Measurements from ENCODE around the gene ARHGEF1. TPM values are rescaled to one million over a fixed set of nuclear protein-coding genes. Genes with fewer than 3 reads are reported as not detected.

The ARHGEF1 gene
- total RNA-seq, 2 donors from 2014 or later = 64.1 to 98.7 TPM

DNA sequence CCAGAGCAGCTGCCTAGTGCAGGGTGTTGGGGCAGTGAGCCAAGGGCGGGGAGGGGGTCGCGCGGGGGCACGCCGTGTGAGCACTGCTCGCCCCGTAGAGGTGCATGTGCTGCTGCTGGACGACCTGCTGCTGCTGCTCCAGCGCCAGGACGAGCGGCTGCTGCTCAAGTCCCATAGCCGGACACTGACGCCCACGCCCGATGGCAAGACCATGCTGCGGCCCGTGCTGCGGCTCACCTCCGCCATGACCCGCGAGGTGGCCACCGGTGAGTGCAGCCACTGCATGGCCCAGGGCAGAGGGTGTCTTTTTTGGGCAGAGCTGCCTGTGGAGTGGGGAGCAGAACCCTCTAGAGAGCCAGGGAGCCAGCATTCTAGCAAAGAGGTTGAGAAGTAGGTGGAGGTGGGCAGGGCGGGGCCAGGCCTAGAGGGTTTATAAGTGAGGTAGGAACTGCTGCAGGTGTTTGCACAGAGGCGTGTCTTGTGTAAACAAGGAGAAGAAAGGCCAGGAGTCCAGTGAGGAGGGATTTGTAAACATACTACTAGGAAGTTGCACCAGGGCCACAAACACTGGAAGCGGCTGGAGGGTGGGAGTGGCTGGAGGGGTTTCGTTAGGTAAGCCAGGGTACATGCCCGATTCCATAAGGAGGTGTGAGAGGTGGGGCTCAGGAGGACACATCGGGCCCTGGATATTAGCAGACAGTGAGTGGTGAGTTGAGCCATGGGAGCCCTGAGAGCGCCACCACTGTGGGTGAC, 21.3 kb downstream of the ARHGEF1 start:
- Histone ChIP-seq H3K4me1 (no peaks in the 10 kb centered on the region), H3K36me3 (peaks cover 16% of the 10 kb centered on the region), H3K27me3 (no peaks in the 10 kb centered on the region), H3K9ac (ENCODE audit: low read depth in 2 of 2, low read length in 2 of 2) (peak overlapping the region; percentile 64 to 85), H3K4me3 (peak overlapping the region; percentile 16), H3K27ac (peak overlapping the region; percentile 82), H3K9me3 (no peaks in the 10 kb centered on the region)
- TF ChIP-seq, protein P1, sequence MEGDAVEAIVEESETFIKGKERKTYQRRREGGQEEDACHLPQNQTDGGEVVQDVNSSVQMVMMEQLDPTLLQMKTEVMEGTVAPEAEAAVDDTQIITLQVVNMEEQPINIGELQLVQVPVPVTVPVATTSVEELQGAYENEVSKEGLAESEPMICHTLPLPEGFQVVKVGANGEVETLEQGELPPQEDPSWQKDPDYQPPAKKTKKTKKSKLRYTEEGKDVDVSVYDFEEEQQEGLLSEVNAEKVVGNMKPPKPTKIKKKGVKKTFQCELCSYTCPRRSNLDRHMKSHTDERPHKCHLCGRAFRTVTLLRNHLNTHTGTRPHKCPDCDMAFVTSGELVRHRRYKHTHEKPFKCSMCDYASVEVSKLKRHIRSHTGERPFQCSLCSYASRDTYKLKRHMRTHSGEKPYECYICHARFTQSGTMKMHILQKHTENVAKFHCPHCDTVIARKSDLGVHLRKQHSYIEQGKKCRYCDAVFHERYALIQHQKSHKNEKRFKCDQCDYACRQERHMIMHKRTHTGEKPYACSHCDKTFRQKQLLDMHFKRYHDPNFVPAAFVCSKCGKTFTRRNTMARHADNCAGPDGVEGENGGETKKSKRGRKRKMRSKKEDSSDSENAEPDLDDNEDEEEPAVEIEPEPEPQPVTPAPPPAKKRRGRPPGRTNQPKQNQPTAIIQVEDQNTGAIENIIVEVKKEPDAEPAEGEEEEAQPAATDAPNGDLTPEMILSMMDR (IDR thresholded peaks at IDR 0.05) = no peak
- DNase-seq = peak; percentile 93
- intact Hi-C loops (cut with DNase I) = no loop called here

DNA sequence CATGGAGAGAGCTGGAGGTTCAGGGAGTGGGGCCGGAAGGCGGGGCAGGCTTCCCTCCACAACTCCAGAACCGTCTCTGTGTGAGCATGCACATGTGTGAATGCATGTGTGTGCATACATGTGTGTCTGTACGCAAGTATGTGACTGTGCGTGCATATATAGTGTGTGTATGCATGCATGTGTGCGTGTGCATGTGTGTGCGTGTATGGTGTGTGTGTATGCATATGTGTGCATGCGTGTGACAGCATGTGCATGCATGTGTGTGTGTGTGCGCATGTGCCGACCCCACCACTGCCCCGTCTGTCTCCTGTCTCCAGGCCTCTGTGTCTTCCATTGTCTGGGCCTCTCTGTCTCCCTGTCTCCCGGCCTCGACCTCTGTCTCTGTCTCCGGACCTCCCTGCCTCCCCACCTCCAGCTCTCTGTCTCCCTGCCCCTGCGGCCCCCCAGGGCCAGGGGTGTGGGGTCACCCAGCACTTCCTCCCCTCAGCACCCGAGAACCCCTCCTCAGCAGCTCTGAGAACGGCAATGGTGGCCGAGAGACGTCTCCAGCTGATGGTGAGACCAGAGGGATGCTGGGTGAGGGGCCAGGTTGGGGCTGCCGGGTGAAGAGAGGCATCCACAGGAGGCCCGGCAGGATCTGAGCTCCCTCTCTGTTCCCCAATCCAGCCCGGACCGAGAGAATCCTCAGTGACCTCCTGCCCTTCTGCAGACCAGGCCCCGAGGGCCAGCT, 22.5 kb downstream of the ARHGEF1 start:
- intact Hi-C loops (cut with DNase I) = no loop called here
- no peaks in the 10 kb centered on the region for H3K9me3 ChIP-seq
- H3K27me3 ChIP-seq = no peaks in the 10 kb centered on the region
- no peak for DNase-seq
- no peaks in the 10 kb centered on the region for H3K4me1 ChIP-seq
- H3K36me3 ChIP-seq = peaks cover 15% of the 10 kb centered on the region
- H3K27ac ChIP-seq = peak overlapping the region; percentile 82
- H3K4me3 ChIP-seq = peak overlapping the region; percentile 16
- TF ChIP-seq, protein P1 (IDR thresholded peaks at IDR 0.05) = no peak
- peak overlapping the region; percentile 64 to 85 for H3K9ac ChIP-seq (ENCODE audit: low read depth in 2 of 2, low read length in 2 of 2)

DNA sequence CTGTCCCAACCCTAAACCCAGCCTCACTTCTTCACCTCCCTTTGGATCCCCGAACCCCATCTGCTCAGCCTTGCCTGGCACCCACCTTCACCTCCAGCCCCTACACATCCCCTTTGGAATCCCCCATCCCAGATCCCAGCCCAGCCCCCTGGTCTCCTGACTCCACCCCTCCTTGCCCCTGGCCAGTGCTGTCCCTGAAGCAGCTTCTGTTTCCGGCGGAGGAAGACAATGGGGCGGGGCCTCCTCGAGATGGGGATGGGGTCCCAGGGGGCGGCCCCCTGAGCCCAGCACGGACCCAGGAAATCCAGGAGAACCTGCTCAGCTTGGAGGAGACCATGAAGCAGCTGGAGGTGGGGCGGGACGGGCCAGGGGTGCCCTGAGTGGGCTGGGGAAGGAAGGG, 23.3 kb downstream of the ARHGEF1 start:
- H3K9me3 ChIP-seq = no peaks in the 10 kb centered on the region
- intact Hi-C loops (cut with DNase I) = no loop called here
- DNase-seq = no peak
- H3K27me3 ChIP-seq = peaks cover 1% of the 10 kb centered on the region
- H3K27ac ChIP-seq = no peak overlapping the region
- H3K4me3 ChIP-seq = no peak overlapping the region
- H3K36me3 ChIP-seq = peaks cover 15% of the 10 kb centered on the region
- H3K9ac ChIP-seq (ENCODE audit: low read depth in 2 of 2, low read length in 2 of 2) = no peak overlapping the region
- TF ChIP-seq, protein P1 (IDR thresholded peaks at IDR 0.05) = no peak
- H3K4me1 ChIP-seq = no peaks in the 10 kb centered on the region

DNA sequence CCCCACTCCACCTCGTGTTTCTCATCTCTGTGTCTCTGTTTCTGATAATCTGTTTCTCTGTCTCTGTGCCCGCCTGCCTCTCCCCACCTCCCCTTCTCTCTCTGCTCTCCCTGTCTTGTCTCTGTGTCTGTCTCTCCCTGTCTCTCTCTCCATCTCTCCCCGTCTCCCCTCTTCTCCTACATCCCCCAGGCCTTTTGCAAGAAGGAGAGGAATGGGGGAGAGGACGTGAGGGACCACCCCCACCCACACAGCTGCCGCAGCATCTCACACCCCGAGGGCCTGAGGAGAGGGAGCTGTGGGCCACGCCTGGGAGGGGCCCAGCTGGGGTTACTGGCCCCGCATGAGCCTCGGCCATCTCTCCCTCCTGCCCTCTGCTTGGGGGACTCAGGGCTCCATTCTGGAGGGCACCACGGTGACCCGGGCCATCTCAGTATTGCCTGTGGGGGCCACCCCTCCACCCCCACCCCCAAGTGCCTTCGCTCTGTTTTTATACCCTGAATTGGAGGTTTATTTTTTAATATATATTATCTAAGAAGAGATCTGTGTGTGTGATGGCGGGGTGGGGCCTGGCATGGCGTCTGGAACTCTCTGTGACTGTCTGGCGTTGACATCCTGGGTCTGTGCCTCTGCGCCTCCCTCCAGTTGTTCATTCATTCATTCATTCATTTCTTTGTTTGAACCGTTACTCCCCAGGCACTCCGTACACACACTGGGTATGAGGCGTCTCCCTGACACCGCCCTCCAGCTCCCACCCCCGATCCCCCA, 24.1 kb downstream of the ARHGEF1 start:
- Histone ChIP-seq H3K36me3 (peaks cover 12% of the 10 kb centered on the region), H3K9ac (ENCODE audit: low read depth in 2 of 2, low read length in 2 of 2) (no peak overlapping the region), H3K4me3 (no peak overlapping the region), H3K4me1 (no peaks in the 10 kb centered on the region), H3K9me3 (no peaks in the 10 kb centered on the region), H3K27ac (no peak overlapping the region), H3K27me3 (peaks cover 7% of the 10 kb centered on the region)
- intact Hi-C loops (cut with DNase I) = no loop called here
- TF ChIP-seq, protein P1 (IDR thresholded peaks at IDR 0.05) = no peak
- DNase-seq = no peak

DNA sequence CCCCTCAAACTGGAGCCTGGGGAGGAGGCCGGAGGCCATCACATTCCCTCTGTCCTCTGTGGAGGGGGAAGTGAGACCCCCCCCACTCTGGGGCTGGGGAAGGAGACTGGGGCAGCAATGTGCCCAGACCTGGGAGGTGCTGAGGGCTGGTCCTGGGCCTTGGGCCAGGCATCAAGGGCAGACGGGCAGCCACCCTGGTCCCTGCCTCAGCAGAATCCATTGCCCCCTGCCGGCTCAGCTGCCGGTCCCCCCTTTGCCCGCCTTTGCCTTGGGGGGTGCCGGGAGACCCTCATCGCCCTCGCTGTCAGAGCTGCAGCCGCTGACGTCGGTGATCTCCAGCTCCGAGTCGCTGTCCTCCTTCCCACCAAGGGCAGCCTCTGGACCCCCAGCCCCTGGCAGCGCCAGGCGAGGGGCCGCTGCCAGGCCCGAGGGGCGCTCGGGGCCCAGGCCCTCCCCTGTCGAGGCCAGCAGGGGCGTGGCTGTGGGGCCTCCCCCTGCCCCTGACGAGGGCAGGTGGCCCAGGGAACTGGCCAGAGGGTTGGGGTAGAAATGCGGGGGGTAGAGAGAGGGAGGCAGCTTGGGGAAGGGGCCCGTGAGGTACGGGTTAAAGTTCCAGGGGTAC, 25.1 kb downstream of the ARHGEF1 start:
- peaks cover 3% of the 10 kb centered on the region for H3K36me3 ChIP-seq
- no peak overlapping the region for H3K4me3 ChIP-seq
- TF ChIP-seq, protein P1 (IDR thresholded peaks at IDR 0.05) = no peak
- no peak for DNase-seq
- H3K27me3 ChIP-seq = peaks cover 17% of the 10 kb centered on the region
- H3K9ac ChIP-seq (ENCODE audit: low read depth in 2 of 2, low read length in 2 of 2) = no peak overlapping the region
- H3K4me1 ChIP-seq = no peaks in the 10 kb centered on the region
- intact Hi-C loops (cut with DNase I) = no loop called here
- no peak overlapping the region for H3K27ac ChIP-seq
- no peaks in the 10 kb centered on the region for H3K9me3 ChIP-seq

All from colonic mucosa (tissue), 4 donors.